ENCODE data around the gene CAPZA2.
A peak's percentile ranks its signal among the peaks of the same experiment; 100 is the strongest.

- TF ChIP-seq POLR2A (IDR thresholded peaks at IDR 0.05) (peak in 1 of 2 donors; percentile 66), CTCF (IDR thresholded peaks at IDR 0.05) (peak in 1 of 3 donors; percentile 39)
Measured at GRCh38 chr7:116862234-116862950, at the start of gene CAPZA2.
